ENCODE measurements around the gene PTCH2. TPM values are rescaled to one million over a fixed set of nuclear protein-coding genes. Genes with fewer than 3 reads are reported as not detected.

Gene PTCH2
- total RNA-seq, 1 experiment from 2014 or later: 1.1 TPM

DNA sequence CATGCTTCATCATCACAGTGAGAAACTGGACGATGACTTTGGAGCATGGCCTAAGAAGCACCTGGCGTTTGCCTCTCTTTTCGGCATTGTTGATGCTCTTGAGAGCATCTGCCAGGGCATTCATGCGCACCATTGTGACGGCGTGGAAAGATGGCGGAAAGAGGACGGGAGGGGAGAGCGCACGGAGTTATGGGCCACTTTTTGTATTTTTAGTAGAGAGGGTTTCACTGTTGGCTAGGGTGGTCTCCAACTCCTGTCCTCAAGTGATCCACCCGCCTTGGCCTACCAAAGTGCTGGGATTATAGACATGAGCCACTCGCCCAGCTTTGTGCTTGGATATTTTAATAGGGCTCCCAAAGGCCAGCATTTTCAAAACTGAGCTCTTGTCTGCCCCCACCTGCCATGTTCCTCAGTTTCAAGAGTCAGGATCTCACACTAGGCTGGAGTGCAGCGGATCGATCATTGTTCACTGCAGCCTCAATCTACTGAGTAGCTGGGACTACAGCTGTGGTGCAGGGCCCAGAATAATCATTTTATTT lies 62.4 kb downstream of the PTCH2 start:
- ATAC-seq: peak; percentile 9
- H3K9me3 Mint-ChIP-seq: no peaks in the 10 kb centered on the region
- peak overlapping the region; percentile 91 for H3K27ac Mint-ChIP-seq
- ChIA-PET POLR2A (interaction anchor here (0.9 to 1.2 kb wide), 5 partner anchors 20 to 59 kb away, joined by 4 to 10 read pairs (median 4); partner anchors contain the start of gene PLK3), CTCF (interaction anchor here (0.5 to 2.1 kb wide), 9 partner anchors 9 to 576 kb away, joined by 3 to 11 read pairs (median 4); partner anchors contain the start of genes PLK3 and RNU5D-1)
- no peak for TF ChIP-seq NFE2L1 (CRISPR knock-in tag; IDR thresholded peaks at IDR 0.05)
- TF ChIP-seq, protein P1, sequence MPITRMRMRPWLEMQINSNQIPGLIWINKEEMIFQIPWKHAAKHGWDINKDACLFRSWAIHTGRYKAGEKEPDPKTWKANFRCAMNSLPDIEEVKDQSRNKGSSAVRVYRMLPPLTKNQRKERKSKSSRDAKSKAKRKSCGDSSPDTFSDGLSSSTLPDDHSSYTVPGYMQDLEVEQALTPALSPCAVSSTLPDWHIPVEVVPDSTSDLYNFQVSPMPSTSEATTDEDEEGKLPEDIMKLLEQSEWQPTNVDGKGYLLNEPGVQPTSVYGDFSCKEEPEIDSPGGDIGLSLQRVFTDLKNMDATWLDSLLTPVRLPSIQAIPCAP (CRISPR knock-in tag; IDR thresholded peaks at IDR 0.05): no peak
- TF ChIP-seq SP1 (CRISPR knock-in tag; conservative IDR thresholded peaks at IDR 0.05): peak; percentile 35; the same call in 1 of the 2 replicates
- TF ChIP-seq ZNF232 (CRISPR knock-in tag; IDR thresholded peaks at IDR 0.05): no peak
- no peak for TF ChIP-seq CREB1 (CRISPR knock-in tag; IDR thresholded peaks at IDR 0.05)
- TF ChIP-seq ZNF416 (CRISPR knock-in tag; IDR thresholded peaks at IDR 0.05): peak; percentile 77
- TF ChIP-seq ZNF671 (CRISPR knock-in tag; IDR thresholded peaks at IDR 0.05): peak; percentile 73
- TF ChIP-seq ERG (CRISPR knock-in tag; IDR thresholded peaks at IDR 0.05): peak; percentile 79; the same call in 1 of the 2 replicates
- peak; percentile 23; the same call in 1 of the 2 replicates for TF ChIP-seq NFATC4 (CRISPR knock-in tag; IDR thresholded peaks at IDR 0.05)
- TF ChIP-seq, protein P2, sequence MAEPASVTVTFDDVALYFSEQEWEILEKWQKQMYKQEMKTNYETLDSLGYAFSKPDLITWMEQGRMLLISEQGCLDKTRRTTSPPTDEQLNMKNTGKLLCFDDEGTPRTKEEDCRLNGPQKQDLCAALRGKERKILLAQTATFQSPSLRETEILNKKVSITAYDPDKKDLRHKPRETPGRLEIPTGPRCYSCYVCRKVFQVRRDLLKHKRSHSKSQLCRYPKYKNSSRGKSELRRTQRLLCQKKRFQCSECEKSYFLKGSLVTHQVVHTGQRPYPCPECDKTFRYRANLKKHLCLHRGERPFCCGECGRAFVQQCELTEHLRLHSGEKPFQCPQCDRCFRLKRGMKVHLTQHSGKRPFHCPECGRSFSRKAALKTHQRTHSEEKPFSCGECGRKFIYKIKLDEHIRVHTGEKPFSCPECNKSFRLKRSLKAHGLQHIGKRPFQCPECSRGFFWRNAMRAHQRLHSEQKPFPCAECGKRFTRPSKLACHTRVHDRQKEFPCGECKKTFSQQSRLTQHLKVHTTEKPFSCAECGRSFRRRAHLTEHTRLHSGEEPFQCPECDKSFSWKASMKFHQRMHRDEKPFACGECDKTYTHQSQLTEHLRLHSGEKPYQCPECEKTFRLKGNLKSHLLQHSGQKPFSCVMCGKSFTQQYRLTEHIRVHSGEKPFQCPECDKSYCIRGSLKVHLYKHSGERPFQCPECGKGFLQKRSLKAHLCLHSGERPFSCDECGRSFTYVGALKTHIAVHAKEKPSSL (CRISPR knock-in tag; conservative IDR thresholded peaks at IDR 0.05): peak; percentile 57
- TF ChIP-seq ZNF138 (CRISPR knock-in tag; conservative IDR thresholded peaks at IDR 0.05): no peak
- TF ChIP-seq, protein P3, sequence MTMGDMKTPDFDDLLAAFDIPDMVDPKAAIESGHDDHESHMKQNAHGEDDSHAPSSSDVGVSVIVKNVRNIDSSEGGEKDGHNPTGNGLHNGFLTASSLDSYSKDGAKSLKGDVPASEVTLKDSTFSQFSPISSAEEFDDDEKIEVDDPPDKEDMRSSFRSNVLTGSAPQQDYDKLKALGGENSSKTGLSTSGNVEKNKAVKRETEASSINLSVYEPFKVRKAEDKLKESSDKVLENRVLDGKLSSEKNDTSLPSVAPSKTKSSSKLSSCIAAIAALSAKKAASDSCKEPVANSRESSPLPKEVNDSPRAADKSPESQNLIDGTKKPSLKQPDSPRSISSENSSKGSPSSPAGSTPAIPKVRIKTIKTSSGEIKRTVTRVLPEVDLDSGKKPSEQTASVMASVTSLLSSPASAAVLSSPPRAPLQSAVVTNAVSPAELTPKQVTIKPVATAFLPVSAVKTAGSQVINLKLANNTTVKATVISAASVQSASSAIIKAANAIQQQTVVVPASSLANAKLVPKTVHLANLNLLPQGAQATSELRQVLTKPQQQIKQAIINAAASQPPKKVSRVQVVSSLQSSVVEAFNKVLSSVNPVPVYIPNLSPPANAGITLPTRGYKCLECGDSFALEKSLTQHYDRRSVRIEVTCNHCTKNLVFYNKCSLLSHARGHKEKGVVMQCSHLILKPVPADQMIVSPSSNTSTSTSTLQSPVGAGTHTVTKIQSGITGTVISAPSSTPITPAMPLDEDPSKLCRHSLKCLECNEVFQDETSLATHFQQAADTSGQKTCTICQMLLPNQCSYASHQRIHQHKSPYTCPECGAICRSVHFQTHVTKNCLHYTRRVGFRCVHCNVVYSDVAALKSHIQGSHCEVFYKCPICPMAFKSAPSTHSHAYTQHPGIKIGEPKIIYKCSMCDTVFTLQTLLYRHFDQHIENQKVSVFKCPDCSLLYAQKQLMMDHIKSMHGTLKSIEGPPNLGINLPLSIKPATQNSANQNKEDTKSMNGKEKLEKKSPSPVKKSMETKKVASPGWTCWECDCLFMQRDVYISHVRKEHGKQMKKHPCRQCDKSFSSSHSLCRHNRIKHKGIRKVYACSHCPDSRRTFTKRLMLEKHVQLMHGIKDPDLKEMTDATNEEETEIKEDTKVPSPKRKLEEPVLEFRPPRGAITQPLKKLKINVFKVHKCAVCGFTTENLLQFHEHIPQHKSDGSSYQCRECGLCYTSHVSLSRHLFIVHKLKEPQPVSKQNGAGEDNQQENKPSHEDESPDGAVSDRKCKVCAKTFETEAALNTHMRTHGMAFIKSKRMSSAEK (CRISPR knock-in tag; IDR thresholded peaks at IDR 0.05; ENCODE audit: borderline replicate concordance): 0 out of 2 replicates have a peak, but pooled peaks have one; percentile 38
- peak; percentile 68; the same call in 1 of the 2 replicates for TF ChIP-seq AR (CRISPR knock-in tag; IDR thresholded peaks at IDR 0.05)
- 0 out of 2 replicates have a peak, but pooled peaks have one; percentile 18 for TF ChIP-seq EMX1 (CRISPR knock-in tag; IDR thresholded peaks at IDR 0.05)
- TF ChIP-seq, protein P4, sequence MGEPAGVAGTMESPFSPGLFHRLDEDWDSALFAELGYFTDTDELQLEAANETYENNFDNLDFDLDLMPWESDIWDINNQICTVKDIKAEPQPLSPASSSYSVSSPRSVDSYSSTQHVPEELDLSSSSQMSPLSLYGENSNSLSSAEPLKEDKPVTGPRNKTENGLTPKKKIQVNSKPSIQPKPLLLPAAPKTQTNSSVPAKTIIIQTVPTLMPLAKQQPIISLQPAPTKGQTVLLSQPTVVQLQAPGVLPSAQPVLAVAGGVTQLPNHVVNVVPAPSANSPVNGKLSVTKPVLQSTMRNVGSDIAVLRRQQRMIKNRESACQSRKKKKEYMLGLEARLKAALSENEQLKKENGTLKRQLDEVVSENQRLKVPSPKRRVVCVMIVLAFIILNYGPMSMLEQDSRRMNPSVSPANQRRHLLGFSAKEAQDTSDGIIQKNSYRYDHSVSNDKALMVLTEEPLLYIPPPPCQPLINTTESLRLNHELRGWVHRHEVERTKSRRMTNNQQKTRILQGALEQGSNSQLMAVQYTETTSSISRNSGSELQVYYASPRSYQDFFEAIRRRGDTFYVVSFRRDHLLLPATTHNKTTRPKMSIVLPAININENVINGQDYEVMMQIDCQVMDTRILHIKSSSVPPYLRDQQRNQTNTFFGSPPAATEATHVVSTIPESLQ (CRISPR knock-in tag; IDR thresholded peaks at IDR 0.05): no peak
- no peak for DNase-seq (ENCODE audit: low spot score)
- peaks cover 49% of the 10 kb centered on the region for H3K36me3 Mint-ChIP-seq
- no peak overlapping the region for H3K4me3 Mint-ChIP-seq
- peaks cover 8% of the 10 kb centered on the region for H3K27me3 Mint-ChIP-seq (ENCODE audit: low read depth)
- H3K4me1 Mint-ChIP-seq: peaks cover 37% of the 10 kb centered on the region

Data from WTC11 (cell line).